ENCODE data around the gene DDR1. TPM values are rescaled to one million over a fixed set of nuclear protein-coding genes. Genes with fewer than 3 reads are reported as not detected.
A peak's percentile ranks its signal among the peaks of the same experiment; 100 is the strongest.

DDR1 gene
- total RNA-seq, 6 experiments from 2014 or later, result 3.2 to 9.9 (median 5.0) TPM

- intact Hi-C loops (cut with DNase I), result loop anchor here in 1 of 2 donors (5.0 kb wide), 1 partner anchor 45 kb away; no protein-coding TSS in a partner anchor
- H3K9me3 ChIP-seq, result no peaks in the 10 kb centered on the region
- no peaks in the 10 kb centered on the region for H3K27me3 ChIP-seq
- peak overlapping the region; percentile 25 to 69 (median 36) for H3K27ac ChIP-seq
- DNase-seq (peak; percentile 87 to 89 (median 89)), ATAC-seq (peak; percentile 96 to 99 (median 96))
- no peaks in the 10 kb centered on the region for H3K36me3 ChIP-seq
- TF ChIP-seq POLR2A (IDR thresholded peaks at IDR 0.05) (peak; percentile 38), CTCF (IDR thresholded peaks at IDR 0.05) (peak; percentile 85 to 95 (median 88))
- H3K4me3 ChIP-seq, result peak overlapping the region; percentile 15 to 54 (median 41)
- H3K4me1 ChIP-seq, result peaks cover 0 to 3% (median 0%) of the 10 kb centered on the region in 4 donors
- WGBS (ENCODE audit: insufficient coverage, low coverage, low lambda C conversion rate, missing lambda C conversion rate), result 12% methylated on average over 15 of the region's 15 CpGs
Observed at GRCh38 chr6:30877419-30878262, 6.7 kb upstream of the DDR1 start.

- no peaks in the 10 kb centered on the region for H3K9me3 ChIP-seq
- no peak for DNase-seq
- WGBS (ENCODE audit: insufficient coverage, low coverage, low lambda C conversion rate, missing lambda C conversion rate), result 82% methylated on average over 6 of the region's 8 CpGs
Observed at GRCh38 chr6:30879684-30880427, 4.5 kb upstream of the DDR1 start.

GRCh38 chr6:30880698-30881252, 3.5 kb upstream of the DDR1 start:
- DNase-seq, result no peak
- intact Hi-C loops (cut with DNase I), result loop anchor here in 1 of 2 donors (10.0 kb wide), 1 partner anchor 56 kb away; no protein-coding TSS in a partner anchor
- TF ChIP-seq POLR2A (IDR thresholded peaks at IDR 0.05), result no peak
- TF ChIP-seq CTCF (IDR thresholded peaks at IDR 0.05), result no peak

More at GRCh38 chr6:30879684-30880427, 4.5 kb upstream of the DDR1 start:
- peaks cover 0 to 3% (median 0%) of the 10 kb centered on the region in 4 donors for H3K4me1 ChIP-seq
- no peak for TF ChIP-seq CTCF (IDR thresholded peaks at IDR 0.05)
- no peak for TF ChIP-seq POLR2A (IDR thresholded peaks at IDR 0.05)
- no peaks in the 10 kb centered on the region for H3K27me3 ChIP-seq
- intact Hi-C loops (cut with DNase I), result loop anchor here (5.0 to 10.0 kb wide), 2 partner anchors 48 to 55 kb away; no protein-coding TSS in a partner anchor
- H3K36me3 ChIP-seq, result no peaks in the 10 kb centered on the region
- no peak overlapping the region for H3K27ac ChIP-seq
- no peak overlapping the region for H3K4me3 ChIP-seq
- no peak for ATAC-seq

GRCh38 chr6:30881392-30882203, 2.7 kb upstream of the DDR1 start:
- Histone ChIP-seq H3K36me3 (no peaks in the 10 kb centered on the region), H3K27me3 (no peaks in the 10 kb centered on the region), H3K9me3 (no peaks in the 10 kb centered on the region), H3K27ac (no peak overlapping the region), H3K4me1 (peaks cover 0 to 3% (median 0%) of the 10 kb centered on the region in 4 donors), H3K4me3 (no peak overlapping the region)
- 64% methylated on average over 11 of the region's 14 CpGs for WGBS (ENCODE audit: insufficient coverage, low coverage, low lambda C conversion rate, missing lambda C conversion rate)
- DNase-seq, result no peak
- ATAC-seq, result no peak
- TF ChIP-seq POLR2A (IDR thresholded peaks at IDR 0.05) (no peak), CTCF (IDR thresholded peaks at IDR 0.05) (no peak)
- intact Hi-C loops (cut with DNase I), result loop anchor here in 1 of 2 donors (10.0 kb wide), 1 partner anchor 57 kb away; no protein-coding TSS in a partner anchor

More at GRCh38 chr6:30880698-30881252, 3.5 kb upstream of the DDR1 start:
- Histone ChIP-seq H3K9me3 (no peaks in the 10 kb centered on the region), H3K27ac (no peak overlapping the region), H3K27me3 (no peaks in the 10 kb centered on the region), H3K4me1 (peaks cover 0 to 3% (median 0%) of the 10 kb centered on the region in 4 donors), H3K4me3 (no peak overlapping the region), H3K36me3 (no peaks in the 10 kb centered on the region)
- ATAC-seq, result no peak
- 88% methylated on average over 13 of the region's 16 CpGs for WGBS (ENCODE audit: insufficient coverage, low coverage, low lambda C conversion rate, missing lambda C conversion rate)
